Central memory CD4-positive, alpha-beta T cell (primary cell): ENCODE measurements around the gene ECE2.
A peak's percentile ranks its signal among the peaks of the same experiment; 100 is the strongest.

Experiments
- DNase-seq: peaks from one replicate; pipeline ENCODE4 v3.0.0; 2022

The ECE2 gene

GRCh38 chr3:184272269-184272668 lies 3.6 kb upstream of the ECE2 start:
- DNase-seq = no peak

GRCh38 chr3:184275381-184275701 lies 481 bp upstream of the ECE2 start:
- DNase-seq = no peak

GRCh38 chr3:184277366-184277765 lies 1.5 kb downstream of the ECE2 start:
- DNase-seq = no peak

- no peak for DNase-seq
These were observed 7.1 kb downstream of the ECE2 start for GRCh38 chr3:184282941-184283340.

- no peak for DNase-seq
These were observed 7.9 kb downstream of the ECE2 start for GRCh38 chr3:184283681-184284080.

- DNase-seq = no peak
These were observed 8.9 kb downstream of the ECE2 start for GRCh38 chr3:184284696-184285095.

GRCh38 chr3:184289426-184289938 lies 13.7 kb downstream of the ECE2 start:
- DNase-seq = peak; percentile 32

- DNase-seq = no peak
These were observed 14.5 kb downstream of the ECE2 start for GRCh38 chr3:184290331-184290730.

GRCh38 chr3:184291044-184291737 lies 15.4 kb downstream of the ECE2 start:
- no peak for DNase-seq

GRCh38 chr3:184291738-184292445 lies 16.1 kb downstream of the ECE2 start:
- DNase-seq = no peak

- DNase-seq = no peak
These were observed 19.9 kb downstream of the ECE2 start for GRCh38 chr3:184295771-184296170.

- DNase-seq = no peak
These were observed 20.8 kb downstream of the ECE2 start for GRCh38 chr3:184296616-184297015.

GRCh38 chr3:184298759-184299487 lies 23.1 kb downstream of the ECE2 start, which contains the start of gene PSMD2:
PSMD2 (plus strand) TSS chr3:184299241; CDS start chr3:184299267, 26 bp downstream.
- DNase-seq = peak; percentile 96

- no peak for DNase-seq
These were observed 23.9 kb downstream of the ECE2 start for GRCh38 chr3:184299488-184300377.

- no peak for DNase-seq
These were observed 24.5 kb downstream of the ECE2 start for GRCh38 chr3:184300378-184300720.

- DNase-seq = no peak
These were observed 29.8 kb downstream of the ECE2 start for GRCh38 chr3:184305577-184305976.

GRCh38 chr3:184306341-184306972 lies 30.6 kb downstream of the ECE2 start:
- no peak for DNase-seq

- no peak for DNase-seq
These were observed 32.1 kb downstream of the ECE2 start for GRCh38 chr3:184307915-184308314.

GRCh38 chr3:184308744-184309143 lies 32.9 kb downstream of the ECE2 start:
- no peak for DNase-seq

- DNase-seq = no peak
These were observed 35.8 kb downstream of the ECE2 start for GRCh38 chr3:184311633-184312032.

GRCh38 chr3:184314363-184314699 lies 38.5 kb downstream of the ECE2 start, which contains the start of gene EIF4G1:
EIF4G1 (plus strand) TSS chr3:184314606; CDS start chr3:184315797, 1,191 bp downstream.
- DNase-seq = peak; percentile 93
